Hepatocyte (in vitro differentiated cells): ENCODE data around the gene ACTG1.

ENCODE experiments used
- CTCF ChIP-seq: fragments of 200-600 bp; sonication (generic); IDR thresholded peaks from 2 replicates; pipeline ENCODE4 v1.5.1; 2016; ENCODE audit warnings: antibody characterized with exemption, mild to moderate bottlenecking; ENCODE audit not compliant: poor library complexity
- EZH2phosphoT487 ChIP-seq: fragments of 200-600 bp; sonication (generic); IDR thresholded peaks from one replicate; pipeline ENCODE4 v1.6.1; 2018; ENCODE audit warnings: antibody characterized with exemption, mild to moderate bottlenecking, low read depth, moderate library complexity; ENCODE audit not compliant: unreplicated experiment, severe bottlenecking

- TF ChIP-seq CTCF (no peak), EZH2phosphoT487 (no peak)
These were observed 42.2 kb downstream of the ACTG1 start for GRCh38 chr17:81470270-81470943.
